HG02970 (cell line): ENCODE results near the gene LCP1.

ENCODE experiments used
- ATAC-seq: cut with Tn5 transposase; IDR thresholded peaks from one replicate; pipeline ENCODE4 v1.9.1; 2021; ENCODE audit warnings: mild to moderate bottlenecking, moderate library complexity, moderate number of reproducible peaks; ENCODE audit not compliant: unreplicated experiment, low FRiP score

Gene LCP1

GRCh38 chr13:46106839-46107371, 75.1 kb downstream of the LCP1 start:
- ATAC-seq: no peak

- no peak for ATAC-seq
These were observed 77.1 kb downstream of the LCP1 start, which contains the start of gene CPB2 for GRCh38 chr13:46104868-46105267. Gene CPB2, minus strand, starts transcription at chr13:46105033. Its CDS starts 24 bp downstream, at chr13:46105009.

GRCh38 chr13:46103037-46103436, 78.9 kb downstream of the LCP1 start:
- no peak for ATAC-seq

GRCh38 chr13:46102255-46102605, 79.7 kb downstream of the LCP1 start:
- no peak for ATAC-seq

- no peak for ATAC-seq
These were observed 80.3 kb downstream of the LCP1 start for GRCh38 chr13:46101484-46102254.

GRCh38 chr13:46101002-46101401, 81.0 kb downstream of the LCP1 start:
- ATAC-seq: no peak

GRCh38 chr13:46100191-46100815, 81.7 kb downstream of the LCP1 start:
- ATAC-seq: no peak

GRCh38 chr13:46097663-46098062, 84.3 kb downstream of the LCP1 start:
- no peak for ATAC-seq

- no peak for ATAC-seq
These were observed 85.0 kb downstream of the LCP1 start for GRCh38 chr13:46097015-46097414.

GRCh38 chr13:46094478-46094877, 87.5 kb downstream of the LCP1 start:
- ATAC-seq: no peak

- ATAC-seq: no peak
These were observed 93.0 kb downstream of the LCP1 start for GRCh38 chr13:46088821-46089562.

- no peak for ATAC-seq
These were observed 94.5 kb downstream of the LCP1 start for GRCh38 chr13:46087481-46087880.

GRCh38 chr13:46086985-46087384, 95.0 kb downstream of the LCP1 start:
- ATAC-seq: no peak

- ATAC-seq: no peak
These were observed 95.5 kb downstream of the LCP1 start for GRCh38 chr13:46086421-46086922.

- ATAC-seq: no peak
These were observed 96.2 kb downstream of the LCP1 start for GRCh38 chr13:46085737-46086136.

GRCh38 chr13:46082324-46082723, 99.7 kb downstream of the LCP1 start:
- no peak for ATAC-seq

- ATAC-seq: no peak
These were observed 102.2 kb downstream of the LCP1 start for GRCh38 chr13:46079770-46080169.

- no peak for ATAC-seq
These were observed 104.7 kb downstream of the LCP1 start for GRCh38 chr13:46077265-46077664.

- no peak for ATAC-seq
These were observed 105.2 kb downstream of the LCP1 start for GRCh38 chr13:46076827-46077226.
